ENCODE results near the gene GPR31. TPM values are rescaled to one million over a fixed set of nuclear protein-coding genes. Genes with fewer than 3 reads are reported as not detected.
"Not testable (repeated sequence)": the region's sequence is repeated elsewhere in the genome, so short reads cannot be mapped to it uniquely, and the experiment has no call there.

GPR31 gene
- total RNA-seq, 1 donor from 2014 or later: not detected

GRCh38 chr6:167178896-167179655, 21.3 kb upstream of the GPR31 start:
- H3K4me2 ChIP-seq (ENCODE audit: low read length); H4K20me1 ChIP-seq (ENCODE audit: insufficient read depth, low read length); H3K36me3 ChIP-seq (ENCODE audit: insufficient read depth, low read length); H3K27ac Mint-ChIP-seq (ENCODE audit: unreplicated experiment); H3K9ac ChIP-seq (ENCODE audit: low read length); H3K27ac ChIP-seq (ENCODE audit: low read depth, low read length); H2AFZ ChIP-seq (ENCODE audit: low read depth, low read length); H3K9me3 Mint-ChIP-seq (ENCODE audit: unreplicated experiment); H3K27me3 ChIP-seq (ENCODE audit: insufficient read depth, low read length); H3K36me3 Mint-ChIP-seq (ENCODE audit: low read depth, unreplicated experiment); H3K9me3 ChIP-seq (ENCODE audit: insufficient read depth, low read depth, low read length); H3K27me3 Mint-ChIP-seq (ENCODE audit: low read depth, unreplicated experiment); FAIRE-seq; H3K4me1 Mint-ChIP-seq (ENCODE audit: low read depth, unreplicated experiment); H3K4me3 Mint-ChIP-seq (ENCODE audit: unreplicated experiment); H3K4me1 ChIP-seq (ENCODE audit: insufficient read depth, low read length); H3K79me2 ChIP-seq (ENCODE audit: insufficient read depth, low read length); H3K4me3 ChIP-seq (ENCODE audit: insufficient read depth, low read depth, low read length); DNase-seq (ENCODE audit: low read depth): not testable (repeated sequence)

- H3K4me1 Mint-ChIP-seq (ENCODE audit: low read depth, unreplicated experiment); H3K27ac Mint-ChIP-seq (ENCODE audit: unreplicated experiment); H3K79me2 ChIP-seq (ENCODE audit: insufficient read depth, low read length); H2AFZ ChIP-seq (ENCODE audit: low read depth, low read length); H3K27me3 Mint-ChIP-seq (ENCODE audit: low read depth, unreplicated experiment); H4K20me1 ChIP-seq (ENCODE audit: insufficient read depth, low read length); H3K4me3 Mint-ChIP-seq (ENCODE audit: unreplicated experiment); H3K4me1 ChIP-seq (ENCODE audit: insufficient read depth, low read length); FAIRE-seq; H3K9me3 Mint-ChIP-seq (ENCODE audit: unreplicated experiment); H3K27ac ChIP-seq (ENCODE audit: low read depth, low read length); H3K4me3 ChIP-seq (ENCODE audit: insufficient read depth, low read depth, low read length); H3K9me3 ChIP-seq (ENCODE audit: insufficient read depth, low read depth, low read length); H3K36me3 Mint-ChIP-seq (ENCODE audit: low read depth, unreplicated experiment); H3K4me2 ChIP-seq (ENCODE audit: low read length); DNase-seq (ENCODE audit: low read depth); H3K9ac ChIP-seq (ENCODE audit: low read length); H3K27me3 ChIP-seq (ENCODE audit: insufficient read depth, low read length); H3K36me3 ChIP-seq (ENCODE audit: insufficient read depth, low read length): not testable (repeated sequence)
Observed at GRCh38 chr6:167177271-167177670, 19.5 kb upstream of the GPR31 start.

- not testable (repeated sequence) for H3K36me3 ChIP-seq (ENCODE audit: insufficient read depth, low read length); H3K4me3 ChIP-seq (ENCODE audit: insufficient read depth, low read depth, low read length); H3K36me3 Mint-ChIP-seq (ENCODE audit: low read depth, unreplicated experiment); H3K27ac Mint-ChIP-seq (ENCODE audit: unreplicated experiment); H3K9ac ChIP-seq (ENCODE audit: low read length); H3K4me1 ChIP-seq (ENCODE audit: insufficient read depth, low read length); H3K9me3 ChIP-seq (ENCODE audit: insufficient read depth, low read depth, low read length); H3K4me3 Mint-ChIP-seq (ENCODE audit: unreplicated experiment); H4K20me1 ChIP-seq (ENCODE audit: insufficient read depth, low read length); H3K27me3 ChIP-seq (ENCODE audit: insufficient read depth, low read length); H2AFZ ChIP-seq (ENCODE audit: low read depth, low read length); H3K79me2 ChIP-seq (ENCODE audit: insufficient read depth, low read length); H3K27ac ChIP-seq (ENCODE audit: low read depth, low read length); H3K9me3 Mint-ChIP-seq (ENCODE audit: unreplicated experiment); H3K4me1 Mint-ChIP-seq (ENCODE audit: low read depth, unreplicated experiment); FAIRE-seq; H3K4me2 ChIP-seq (ENCODE audit: low read length); DNase-seq (ENCODE audit: low read depth)
- peaks cover 17% of the 10 kb centered on the region for H3K27me3 Mint-ChIP-seq (ENCODE audit: low read depth, unreplicated experiment)
Observed at GRCh38 chr6:167172011-167172410, 14.2 kb upstream of the GPR31 start.

GRCh38 chr6:167171300-167171699, 13.5 kb upstream of the GPR31 start:
- H3K79me2 ChIP-seq (ENCODE audit: insufficient read depth, low read length); H3K4me3 ChIP-seq (ENCODE audit: insufficient read depth, low read depth, low read length); DNase-seq (ENCODE audit: low read depth); H3K4me1 ChIP-seq (ENCODE audit: insufficient read depth, low read length); H3K4me3 Mint-ChIP-seq (ENCODE audit: unreplicated experiment); H4K20me1 ChIP-seq (ENCODE audit: insufficient read depth, low read length); H3K9me3 ChIP-seq (ENCODE audit: insufficient read depth, low read depth, low read length); H3K4me2 ChIP-seq (ENCODE audit: low read length); H2AFZ ChIP-seq (ENCODE audit: low read depth, low read length); H3K27ac Mint-ChIP-seq (ENCODE audit: unreplicated experiment); H3K9ac ChIP-seq (ENCODE audit: low read length); H3K27me3 ChIP-seq (ENCODE audit: insufficient read depth, low read length); H3K36me3 Mint-ChIP-seq (ENCODE audit: low read depth, unreplicated experiment); FAIRE-seq; H3K9me3 Mint-ChIP-seq (ENCODE audit: unreplicated experiment); H3K4me1 Mint-ChIP-seq (ENCODE audit: low read depth, unreplicated experiment); H3K27ac ChIP-seq (ENCODE audit: low read depth, low read length); H3K36me3 ChIP-seq (ENCODE audit: insufficient read depth, low read length): not testable (repeated sequence)
- peaks cover 20% of the 10 kb centered on the region for H3K27me3 Mint-ChIP-seq (ENCODE audit: low read depth, unreplicated experiment)

- H4K20me1 ChIP-seq (ENCODE audit: insufficient read depth, low read length); H3K27ac Mint-ChIP-seq (ENCODE audit: unreplicated experiment); H3K27me3 ChIP-seq (ENCODE audit: insufficient read depth, low read length); H3K4me1 Mint-ChIP-seq (ENCODE audit: low read depth, unreplicated experiment); H3K4me2 ChIP-seq (ENCODE audit: low read length); DNase-seq (ENCODE audit: low read depth); H3K4me1 ChIP-seq (ENCODE audit: insufficient read depth, low read length); H3K9me3 ChIP-seq (ENCODE audit: insufficient read depth, low read depth, low read length); FAIRE-seq; H3K4me3 ChIP-seq (ENCODE audit: insufficient read depth, low read depth, low read length); H3K4me3 Mint-ChIP-seq (ENCODE audit: unreplicated experiment); H3K36me3 ChIP-seq (ENCODE audit: insufficient read depth, low read length); H3K79me2 ChIP-seq (ENCODE audit: insufficient read depth, low read length); H3K9me3 Mint-ChIP-seq (ENCODE audit: unreplicated experiment); H3K27ac ChIP-seq (ENCODE audit: low read depth, low read length); H3K9ac ChIP-seq (ENCODE audit: low read length); H2AFZ ChIP-seq (ENCODE audit: low read depth, low read length); H3K36me3 Mint-ChIP-seq (ENCODE audit: low read depth, unreplicated experiment): not testable (repeated sequence)
- peaks cover 22% of the 10 kb centered on the region for H3K27me3 Mint-ChIP-seq (ENCODE audit: low read depth, unreplicated experiment)
Observed at GRCh38 chr6:167169867-167170266, 12.1 kb upstream of the GPR31 start.

GRCh38 chr6:167168296-167168695, 10.5 kb upstream of the GPR31 start:
- not testable (repeated sequence) for H3K4me1 Mint-ChIP-seq (ENCODE audit: low read depth, unreplicated experiment); H3K36me3 ChIP-seq (ENCODE audit: insufficient read depth, low read length); H3K79me2 ChIP-seq (ENCODE audit: insufficient read depth, low read length); H2AFZ ChIP-seq (ENCODE audit: low read depth, low read length); DNase-seq (ENCODE audit: low read depth); H3K4me1 ChIP-seq (ENCODE audit: insufficient read depth, low read length); H4K20me1 ChIP-seq (ENCODE audit: insufficient read depth, low read length); H3K9me3 ChIP-seq (ENCODE audit: insufficient read depth, low read depth, low read length); H3K36me3 Mint-ChIP-seq (ENCODE audit: low read depth, unreplicated experiment); H3K4me2 ChIP-seq (ENCODE audit: low read length); H3K27ac Mint-ChIP-seq (ENCODE audit: unreplicated experiment); FAIRE-seq; H3K9me3 Mint-ChIP-seq (ENCODE audit: unreplicated experiment); H3K4me3 ChIP-seq (ENCODE audit: insufficient read depth, low read depth, low read length); H3K4me3 Mint-ChIP-seq (ENCODE audit: unreplicated experiment); H3K27me3 ChIP-seq (ENCODE audit: insufficient read depth, low read length); H3K9ac ChIP-seq (ENCODE audit: low read length); H3K27ac ChIP-seq (ENCODE audit: low read depth, low read length)
- H3K27me3 Mint-ChIP-seq (ENCODE audit: low read depth, unreplicated experiment): peaks cover 31% of the 10 kb centered on the region

All from astrocyte (in vitro differentiated cells and primary cell).